HUDEP-2 (cell line): Measurements from ENCODE around the gene RGL3.

Source experiments
- DNase-seq, 76 experiments: peaks; one replicate each; lab custom pipeline; 2025; ENCODE audit not compliant: unreplicated experiment in 76 of 76; lab: John Stamatoyannopoulos, UW

RGL3 gene

GRCh38 chr19:11384778-11385129 lies 34.4 kb downstream of the RGL3 start:
- DNase-seq, result peak in 3 of 76 experiments; percentile 13 to 27 (median 14)

- peak in 5 of 76 experiments; percentile 40 to 96 (median 54) for DNase-seq
These were observed 35.4 kb downstream of the RGL3 start for GRCh38 chr19:11383706-11384048.

- DNase-seq, result peak in 73 of 76 experiments; percentile 25 to 96 (median 91)
These were observed 36.0 kb downstream of the RGL3 start for GRCh38 chr19:11382898-11383705.

- peak in 73 of 76 experiments; percentile 31 to 98 (median 83) for DNase-seq
These were observed 38.2 kb downstream of the RGL3 start for GRCh38 chr19:11380653-11381537.

GRCh38 chr19:11379857-11380350 lies 39.2 kb downstream of the RGL3 start:
- DNase-seq, result no peak

- peak in 1 of 76 experiments; percentile 14 for DNase-seq
These were observed 39.8 kb downstream of the RGL3 start for GRCh38 chr19:11379269-11379845.

- peak in 44 of 76 experiments; percentile 16 to 66 (median 39) for DNase-seq
These were observed 40.6 kb downstream of the RGL3 start for GRCh38 chr19:11378319-11379189.

GRCh38 chr19:11377756-11378155 lies 41.4 kb downstream of the RGL3 start:
- DNase-seq, result no peak

GRCh38 chr19:11377237-11377636 lies 41.9 kb downstream of the RGL3 start:
- peak in 45 of 76 experiments; percentile 8 to 73 (median 39) for DNase-seq

- DNase-seq, result peak in 49 of 76 experiments; percentile 14 to 92 (median 45)
These were observed 43.8 kb downstream of the RGL3 start for GRCh38 chr19:11375143-11375948.

GRCh38 chr19:11374433-11375142 lies 44.5 kb downstream of the RGL3 start, which contains the start of gene SWSAP1:
SWSAP1 (plus strand) TSS chr19:11374666; CDS start chr19:11374681, 15 bp downstream.
- peak; percentile 93 to 100 (median 99) for DNase-seq

- no peak for DNase-seq
These were observed 45.2 kb downstream of the RGL3 start for GRCh38 chr19:11373885-11374432.

- peak in 49 of 76 experiments; percentile 9 to 69 (median 39) for DNase-seq
These were observed 45.8 kb downstream of the RGL3 start for GRCh38 chr19:11373166-11373884.

GRCh38 chr19:11370744-11371143 lies 48.4 kb downstream of the RGL3 start:
- no peak for DNase-seq

- no peak for DNase-seq
These were observed 51.6 kb downstream of the RGL3 start for GRCh38 chr19:11367528-11367927.

GRCh38 chr19:11365557-11366117 lies 53.5 kb downstream of the RGL3 start:
- DNase-seq, result no peak

GRCh38 chr19:11364935-11365334 lies 54.2 kb downstream of the RGL3 start:
- DNase-seq, result no peak
